Stomach smooth muscle (tissue), 2 donors: ENCODE results near the gene SLC44A1.

Source experiments
- H3K27ac ChIP-seq: one replicate; pipeline ENCODE4 v1.7.0; 2013; ENCODE audit warnings: mild to moderate bottlenecking, low read length, inconsistent platforms
- H3K27me3 ChIP-seq, 2 donors: one replicate each; pipeline ENCODE4 v1.7.0; 2013; ENCODE audit warnings: low read length in 2 of 2; ENCODE audit not compliant: insufficient read depth in 2 of 2, control insufficient read depth in 1 of 2
- H3K36me3 ChIP-seq, 2 donors: one replicate each; pipeline ENCODE4 v1.7.0; 2013; ENCODE audit warnings: low read length in 2 of 2; ENCODE audit not compliant: control insufficient read depth in 2 of 2, insufficient read depth in 2 of 2
- H3K4me1 ChIP-seq: one replicate; pipeline ENCODE4 v1.7.0; 2013; ENCODE audit warnings: low read length; ENCODE audit not compliant: control insufficient read depth, insufficient read depth
- H3K4me3 ChIP-seq, 2 donors: one replicate each; pipeline ENCODE4 v1.7.0; 2013; ENCODE audit warnings: low read length in 2 of 2
- H3K9ac ChIP-seq, 2 donors: one replicate each; pipeline ENCODE4 v1.7.0; 2013; ENCODE audit warnings: low read length in 2 of 2, mild to moderate bottlenecking in 1 of 2
- H3K9me3 ChIP-seq, 2 donors: one replicate each; pipeline ENCODE4 v1.7.0; 2013; ENCODE audit warnings: low read length in 2 of 2; ENCODE audit not compliant: control insufficient read depth in 2 of 2
- donor health status: healthy.
- donor health status: Pancreatic carcinoma.

SLC44A1 gene

DNA sequence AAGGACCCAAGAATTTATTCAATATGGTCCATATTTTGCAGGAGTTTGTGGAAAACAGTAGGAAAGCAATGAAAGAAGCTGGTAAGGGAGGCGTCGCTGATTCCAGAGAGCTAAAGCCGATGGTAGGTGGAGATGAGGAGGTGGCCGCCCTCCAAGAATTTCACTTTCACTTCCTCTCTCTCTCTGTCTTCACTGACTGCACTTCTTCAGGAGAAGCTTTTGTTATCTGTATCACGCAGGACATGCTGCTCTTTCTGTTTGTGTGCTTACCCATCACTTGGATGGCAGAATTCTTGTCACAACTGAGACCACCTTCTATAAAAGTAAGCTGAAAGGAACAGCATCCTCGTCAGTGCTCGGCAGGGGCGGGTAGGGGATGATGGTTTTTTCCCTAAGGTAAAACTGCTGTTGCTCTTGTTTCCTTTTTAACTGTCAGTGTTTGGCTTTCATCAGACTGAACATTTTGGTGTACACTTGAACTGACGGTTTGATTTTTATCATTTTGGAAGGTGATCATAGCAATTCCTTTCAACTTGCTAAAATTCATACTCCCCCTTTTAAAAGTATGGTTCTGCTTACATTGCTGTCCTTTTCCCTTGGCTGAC is 141.0 kb downstream of the SLC44A1 start:
- Histone ChIP-seq H3K9me3 (no peaks in the 10 kb centered on the region), H3K27ac (no peak overlapping the region), H3K4me1 (no peaks in the 10 kb centered on the region), H3K4me3 (peak overlapping the region; percentile 22 to 47), H3K36me3 (no peaks in the 10 kb centered on the region), H3K27me3 (no peaks in the 10 kb centered on the region), H3K9ac (no peak overlapping the region)

DNA sequence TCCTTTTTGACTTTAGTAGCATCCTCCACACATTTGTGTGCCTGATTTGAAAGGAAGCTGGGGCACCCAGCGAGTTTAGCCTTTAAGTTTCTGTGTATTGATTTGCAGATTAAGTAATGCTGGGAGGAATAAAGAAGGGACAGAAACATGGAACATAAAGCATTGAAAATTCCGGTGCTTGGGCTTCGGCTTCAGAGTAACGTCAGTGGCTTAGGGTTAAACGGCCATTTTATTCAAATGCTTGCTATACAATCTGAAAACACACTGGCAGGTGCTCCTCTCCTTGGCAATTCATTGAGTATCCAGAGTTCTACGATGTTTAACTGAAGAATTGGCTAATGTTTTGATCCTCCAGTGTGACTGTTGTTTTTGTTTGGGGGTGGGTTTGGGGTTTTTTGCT is 145.3 kb downstream of the SLC44A1 start:
- Histone ChIP-seq H3K9me3 (no peaks in the 10 kb centered on the region), H3K27me3 (no peaks in the 10 kb centered on the region), H3K4me3 (no peak overlapping the region), H3K36me3 (no peaks in the 10 kb centered on the region), H3K4me1 (no peaks in the 10 kb centered on the region), H3K9ac (no peak overlapping the region), H3K27ac (no peak overlapping the region)

DNA sequence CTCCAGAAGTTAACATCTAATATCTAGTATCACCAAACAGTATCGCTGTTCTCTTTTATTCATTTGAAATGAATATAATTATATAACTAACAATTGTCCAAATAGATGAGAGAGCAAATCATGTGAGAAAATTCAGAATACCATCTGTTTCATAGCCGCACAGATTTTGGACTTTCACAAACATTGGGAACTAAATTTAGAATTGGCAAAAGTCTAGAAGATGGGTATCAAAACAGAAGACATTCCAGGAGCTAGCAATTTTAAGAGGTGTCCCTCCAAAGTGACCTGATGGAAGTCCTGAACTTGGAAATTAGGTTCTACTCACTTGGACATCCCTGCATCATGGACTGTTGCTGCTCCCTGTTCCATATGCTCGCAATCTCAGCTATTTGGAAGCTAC is 146.4 kb downstream of the SLC44A1 start:
- no peaks in the 10 kb centered on the region for H3K4me1 ChIP-seq
- no peak overlapping the region for H3K4me3 ChIP-seq
- H3K9me3 ChIP-seq = no peaks in the 10 kb centered on the region
- H3K9ac ChIP-seq = no peak overlapping the region
- no peak overlapping the region for H3K27ac ChIP-seq
- H3K36me3 ChIP-seq = no peaks in the 10 kb centered on the region
- no peaks in the 10 kb centered on the region for H3K27me3 ChIP-seq

DNA sequence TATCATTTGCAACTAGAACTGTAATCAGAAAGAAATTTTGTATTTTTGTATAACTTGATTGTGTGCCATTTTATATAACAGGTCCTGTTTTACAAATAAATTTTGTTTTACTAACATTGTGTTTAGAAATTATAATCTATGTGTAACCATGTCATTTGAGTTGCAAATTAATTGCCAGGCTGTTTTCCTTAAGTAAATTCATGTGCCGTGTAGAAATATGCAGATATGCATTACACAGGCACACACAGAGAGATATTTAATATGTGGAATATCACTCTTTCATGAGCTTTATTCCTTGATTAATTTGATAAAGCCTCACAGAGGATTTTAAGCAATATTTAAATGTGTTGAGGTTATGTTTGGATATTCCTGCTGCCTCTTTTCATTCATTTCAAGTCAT is 146.8 kb downstream of the SLC44A1 start:
- Histone ChIP-seq H3K36me3 (no peaks in the 10 kb centered on the region), H3K27ac (no peak overlapping the region), H3K9ac (no peak overlapping the region), H3K4me1 (no peaks in the 10 kb centered on the region), H3K4me3 (no peak overlapping the region), H3K9me3 (no peaks in the 10 kb centered on the region), H3K27me3 (no peaks in the 10 kb centered on the region)

DNA sequence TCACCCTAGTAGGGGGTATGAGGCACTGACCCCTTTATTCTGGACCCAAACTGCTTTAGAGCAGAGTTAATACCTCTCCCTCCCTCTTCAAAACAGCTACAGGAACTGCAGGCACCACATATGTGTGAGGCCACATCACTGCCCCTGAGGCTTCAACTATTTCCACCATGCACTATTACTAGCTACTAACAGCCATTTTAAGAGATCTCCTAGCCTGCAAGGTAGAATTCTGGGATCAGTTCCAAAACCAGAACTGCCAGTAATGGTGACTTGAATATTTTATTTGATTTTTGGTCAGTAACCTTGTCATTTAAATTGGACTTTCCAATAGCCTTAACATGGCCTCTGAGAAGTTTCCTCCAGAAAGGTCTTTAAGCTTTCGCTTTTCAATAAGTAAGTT is 148.1 kb downstream of the SLC44A1 start:
- no peaks in the 10 kb centered on the region for H3K36me3 ChIP-seq
- no peak overlapping the region for H3K4me3 ChIP-seq
- no peaks in the 10 kb centered on the region for H3K4me1 ChIP-seq
- no peaks in the 10 kb centered on the region for H3K9me3 ChIP-seq
- H3K27ac ChIP-seq = no peak overlapping the region
- H3K27me3 ChIP-seq = no peaks in the 10 kb centered on the region
- no peak overlapping the region for H3K9ac ChIP-seq

DNA sequence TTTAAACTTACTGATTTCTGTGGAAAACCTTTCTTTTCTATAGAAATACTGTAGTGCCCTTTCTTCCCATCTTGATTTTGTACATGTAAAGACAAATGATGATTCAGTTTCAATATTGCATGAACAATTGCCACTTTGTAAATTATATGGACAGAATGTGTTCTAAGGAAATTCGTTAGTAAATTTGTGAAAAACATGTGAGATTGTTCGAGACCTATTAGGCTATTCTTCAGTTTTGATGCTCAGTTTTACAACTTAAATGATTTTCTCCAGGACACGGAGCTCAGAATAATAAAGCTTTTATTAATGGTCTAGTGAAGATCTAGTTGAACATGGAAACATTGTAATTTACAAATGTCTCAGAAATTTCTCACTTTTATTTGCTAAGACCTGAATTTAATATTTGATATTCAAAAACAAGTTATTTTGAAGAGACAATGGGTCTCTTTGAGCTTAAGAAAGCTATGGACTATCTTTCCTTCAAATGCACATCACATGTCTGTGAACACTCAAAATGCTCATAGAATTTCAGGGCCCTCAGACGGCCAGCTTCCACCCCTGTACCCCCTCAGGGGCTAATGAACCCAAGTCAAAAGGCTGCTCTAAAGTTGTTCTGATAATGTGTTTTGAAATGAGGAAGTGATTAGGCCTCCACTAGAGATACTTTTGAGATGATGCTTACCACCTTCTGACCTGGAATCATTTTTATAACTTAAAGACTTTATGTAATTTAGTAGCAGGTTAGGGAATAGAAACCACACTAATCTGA is 149.3 kb downstream of the SLC44A1 start:
- Histone ChIP-seq H3K36me3 (no peaks in the 10 kb centered on the region), H3K27ac (no peak overlapping the region), H3K9me3 (no peaks in the 10 kb centered on the region), H3K4me3 (no peak overlapping the region), H3K27me3 (no peaks in the 10 kb centered on the region), H3K9ac (no peak overlapping the region), H3K4me1 (no peaks in the 10 kb centered on the region)

DNA sequence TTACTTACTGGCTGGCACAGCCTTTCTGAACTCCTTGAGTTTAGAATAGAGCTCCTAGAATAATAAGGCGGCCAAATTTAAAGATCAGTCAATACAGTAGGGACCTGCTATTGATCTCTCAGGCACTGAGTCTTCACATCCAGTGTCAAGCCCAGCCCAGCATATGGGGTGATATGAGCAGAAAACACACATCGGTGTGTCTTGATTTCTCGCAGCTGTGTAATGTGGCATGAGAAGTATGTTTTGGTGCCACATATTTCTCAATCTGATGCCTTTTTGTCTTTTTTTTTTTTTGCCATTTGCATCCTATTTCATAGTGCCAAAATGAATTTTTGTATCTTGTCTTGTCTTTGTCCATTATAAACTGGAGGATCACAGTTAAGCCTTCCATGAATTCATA is 152.0 kb downstream of the SLC44A1 start:
- H3K4me1 ChIP-seq = no peaks in the 10 kb centered on the region
- no peaks in the 10 kb centered on the region for H3K9me3 ChIP-seq
- H3K36me3 ChIP-seq = no peaks in the 10 kb centered on the region
- H3K9ac ChIP-seq = no peak overlapping the region
- H3K4me3 ChIP-seq = no peak overlapping the region
- H3K27ac ChIP-seq = no peak overlapping the region
- no peaks in the 10 kb centered on the region for H3K27me3 ChIP-seq

DNA sequence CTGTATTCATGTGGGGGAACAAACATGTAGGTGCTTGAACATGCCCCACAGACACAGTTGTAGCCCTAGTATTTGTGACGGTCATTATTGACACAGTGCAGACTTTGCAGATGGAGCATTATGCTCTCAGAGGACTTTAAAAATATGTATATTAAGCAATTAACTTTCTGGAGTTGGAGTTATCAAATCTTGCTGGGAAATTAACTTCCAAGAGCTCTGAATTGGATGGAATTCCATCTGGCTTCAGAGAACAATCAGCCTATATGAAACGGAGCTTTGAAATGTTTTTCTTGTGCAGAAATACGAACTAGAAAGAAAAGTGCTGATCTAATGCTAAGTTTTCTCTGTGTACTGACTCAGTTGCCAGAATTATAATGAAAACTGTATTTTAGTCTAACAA is 152.4 kb downstream of the SLC44A1 start:
- H3K4me3 ChIP-seq = no peak overlapping the region
- no peaks in the 10 kb centered on the region for H3K36me3 ChIP-seq
- H3K27ac ChIP-seq = no peak overlapping the region
- H3K4me1 ChIP-seq = no peaks in the 10 kb centered on the region
- no peaks in the 10 kb centered on the region for H3K27me3 ChIP-seq
- H3K9ac ChIP-seq = no peak overlapping the region
- no peaks in the 10 kb centered on the region for H3K9me3 ChIP-seq

DNA sequence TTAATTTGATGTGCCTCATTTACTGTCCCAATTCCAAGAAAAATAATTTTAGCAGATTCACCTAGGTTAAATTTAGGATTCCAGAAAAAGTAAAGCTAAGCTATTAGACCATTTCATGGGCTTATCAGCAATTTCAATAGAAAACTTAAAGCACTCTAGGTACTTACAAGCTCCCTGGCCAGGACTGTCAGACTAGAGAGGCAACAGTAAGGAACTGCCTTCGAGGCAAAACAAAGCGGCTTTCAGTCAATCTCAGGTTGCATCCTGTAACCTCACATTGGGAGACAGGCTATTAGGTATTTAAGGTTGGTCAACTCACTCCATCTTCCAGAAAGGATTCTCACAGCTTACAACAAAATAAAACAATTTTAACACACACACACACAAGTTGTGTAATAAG is 154.7 kb downstream of the SLC44A1 start:
- Histone ChIP-seq H3K4me3 (no peak overlapping the region), H3K9me3 (no peaks in the 10 kb centered on the region), H3K27me3 (no peaks in the 10 kb centered on the region), H3K9ac (no peak overlapping the region), H3K27ac (no peak overlapping the region), H3K36me3 (no peaks in the 10 kb centered on the region), H3K4me1 (no peaks in the 10 kb centered on the region)

DNA sequence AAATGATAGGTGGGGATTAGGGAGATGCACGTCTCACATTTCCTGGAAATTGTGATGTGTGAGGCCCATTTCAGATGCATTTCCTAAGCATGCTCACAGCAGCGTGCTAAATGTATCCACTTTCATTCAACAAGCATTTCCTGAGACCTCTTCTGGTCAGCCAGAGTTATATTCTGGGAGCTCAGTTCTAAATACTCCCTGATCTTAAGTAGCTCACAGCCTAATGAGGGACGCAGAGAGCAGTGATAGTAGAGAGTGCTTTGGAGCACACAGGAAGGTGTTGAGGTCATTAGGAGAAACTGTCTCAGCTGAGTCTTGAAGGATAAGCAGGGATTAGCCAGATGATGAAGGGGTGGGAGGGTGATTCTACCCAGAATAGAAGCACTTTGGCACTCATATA is 157.2 kb downstream of the SLC44A1 start:
- no peaks in the 10 kb centered on the region for H3K4me1 ChIP-seq
- H3K9ac ChIP-seq = no peak overlapping the region
- no peaks in the 10 kb centered on the region for H3K27me3 ChIP-seq
- no peak overlapping the region for H3K4me3 ChIP-seq
- H3K27ac ChIP-seq = no peak overlapping the region
- no peaks in the 10 kb centered on the region for H3K36me3 ChIP-seq
- H3K9me3 ChIP-seq = no peaks in the 10 kb centered on the region

DNA sequence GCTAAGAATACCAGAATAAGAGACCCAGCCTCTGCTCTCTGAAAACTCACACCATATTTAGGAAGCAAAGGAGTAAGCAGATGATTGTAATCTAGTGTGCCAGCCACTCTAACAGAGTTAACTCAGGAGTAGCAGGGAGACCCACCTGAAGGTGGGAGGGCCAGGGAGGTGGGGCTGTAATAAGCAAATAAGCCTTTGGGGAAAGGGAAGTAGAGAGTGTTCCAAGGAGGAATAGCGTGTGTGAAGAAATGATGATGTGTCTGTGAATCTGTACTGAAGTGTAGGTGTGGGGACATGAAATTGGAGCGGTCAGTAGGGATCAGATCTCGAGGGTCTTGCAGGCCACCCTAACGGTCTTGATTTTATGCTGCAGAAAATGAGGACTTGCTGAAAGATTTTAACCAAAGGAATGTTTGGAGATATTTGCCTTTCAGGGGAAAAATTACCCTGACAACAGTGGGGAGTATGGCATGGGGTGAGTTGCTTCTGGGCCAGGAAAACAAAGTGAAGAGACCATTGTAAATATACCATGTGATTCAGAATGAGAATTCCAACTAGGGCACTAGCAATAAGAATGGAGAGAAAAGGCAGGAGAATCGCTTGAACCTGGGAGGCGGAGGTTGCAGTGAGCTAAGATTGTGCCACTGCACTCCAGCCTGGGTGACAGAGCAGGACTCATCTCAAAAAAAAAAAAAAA is 159.2 kb downstream of the SLC44A1 start:
- Histone ChIP-seq H3K9ac (no peak overlapping the region), H3K27me3 (no peaks in the 10 kb centered on the region), H3K4me1 (no peaks in the 10 kb centered on the region), H3K36me3 (no peaks in the 10 kb centered on the region), H3K9me3 (no peaks in the 10 kb centered on the region), H3K27ac (no peak overlapping the region), H3K4me3 (no peak overlapping the region)
